ENCODE results near the gene HOXA2. TPM values are rescaled to one million over a fixed set of nuclear protein-coding genes. Genes with fewer than 3 reads are reported as not detected.

The HOXA2 gene
- total RNA-seq, result 0.36 TPM in 1 of 2 replicates, not detected in the other
- polyA plus RNA-seq, result 0.07 and 0.81 TPM in 2 replicates

DNA sequence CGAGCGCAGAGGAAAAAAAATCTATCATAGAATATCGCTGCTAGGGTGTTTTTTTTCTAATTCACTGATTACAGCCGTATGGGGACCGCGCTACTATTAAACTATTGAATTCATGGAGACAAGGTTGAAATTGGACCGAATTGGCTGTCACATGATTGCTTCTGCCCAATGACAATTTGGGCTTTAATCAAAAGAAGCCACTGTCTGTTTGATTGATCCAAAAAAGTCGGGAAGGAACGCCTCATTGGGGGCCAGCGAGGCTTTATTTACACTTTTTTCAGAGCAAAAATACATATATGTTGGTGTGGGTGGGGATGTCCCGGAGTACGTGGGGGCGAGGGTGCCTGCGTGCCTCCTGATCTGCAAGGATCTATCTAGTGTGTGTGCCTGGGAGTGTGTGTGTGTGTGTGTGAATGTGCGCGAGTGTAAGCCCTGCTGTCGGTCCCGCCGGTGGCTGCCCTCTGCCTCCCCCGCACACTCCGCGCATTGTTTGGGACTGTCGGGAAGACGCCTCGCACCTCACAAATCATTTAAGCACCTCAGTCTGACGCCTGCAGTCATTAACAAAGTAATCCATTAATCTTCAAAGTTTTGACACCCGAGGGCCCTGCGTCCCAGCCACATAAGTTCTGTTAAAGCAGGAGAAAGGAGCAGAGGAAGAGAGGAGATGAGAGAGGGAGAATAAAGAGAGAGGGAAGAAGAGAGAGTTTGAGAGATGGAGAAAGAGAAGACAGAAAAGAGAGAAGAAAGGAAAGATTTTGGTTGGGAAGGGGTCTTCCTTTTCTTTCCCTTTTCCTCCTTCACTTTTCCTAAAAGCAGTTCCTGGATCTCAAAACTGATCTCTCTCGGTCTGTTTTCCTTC, at the start of gene HOXA2:
HOXA2 (minus strand) TSS at position 103 of the 862 bp plus-strand sequence. CDS start 183 bp downstream, outside the sequence.
- Histone ChIP-seq H3K4me2 (peak within 1 kb of the TSS; percentile 60), H3K9me3 (ENCODE audit: low read depth) (no peaks in the 10 kb centered on the region), H3K79me2 (peaks cover 12% of the 10 kb centered on the region), H3K9me2 (replicated peaks; ENCODE audit: insufficient read depth) (no peaks in the 10 kb centered on the region), H3K36me3 (replicated peaks; ENCODE audit: insufficient read depth, low read depth) (no peaks in the 10 kb centered on the region), H2AFZ (peak within 1 kb of the TSS; percentile 28), H3K4me3 (no peak within 1 kb of the TSS), H3K4me1 (ENCODE audit: insufficient read depth) (peaks cover 19% of the 10 kb centered on the region), H3K27me3 (peaks cover 100% of the 10 kb centered on the region), H3K27ac (no peak within 1 kb of the TSS), H4K20me1 (ENCODE audit: insufficient read depth, poor library complexity, severe bottlenecking) (peaks cover 4% of the 10 kb centered on the region)
- no peak for DNase-seq (ENCODE audit: low spot score)
- 23% methylated on average over 28 of the region's 29 CpGs for WGBS (ENCODE audit: low lambda C conversion rate, missing lambda C conversion rate)
- TF ChIP-seq, protein P1, sequence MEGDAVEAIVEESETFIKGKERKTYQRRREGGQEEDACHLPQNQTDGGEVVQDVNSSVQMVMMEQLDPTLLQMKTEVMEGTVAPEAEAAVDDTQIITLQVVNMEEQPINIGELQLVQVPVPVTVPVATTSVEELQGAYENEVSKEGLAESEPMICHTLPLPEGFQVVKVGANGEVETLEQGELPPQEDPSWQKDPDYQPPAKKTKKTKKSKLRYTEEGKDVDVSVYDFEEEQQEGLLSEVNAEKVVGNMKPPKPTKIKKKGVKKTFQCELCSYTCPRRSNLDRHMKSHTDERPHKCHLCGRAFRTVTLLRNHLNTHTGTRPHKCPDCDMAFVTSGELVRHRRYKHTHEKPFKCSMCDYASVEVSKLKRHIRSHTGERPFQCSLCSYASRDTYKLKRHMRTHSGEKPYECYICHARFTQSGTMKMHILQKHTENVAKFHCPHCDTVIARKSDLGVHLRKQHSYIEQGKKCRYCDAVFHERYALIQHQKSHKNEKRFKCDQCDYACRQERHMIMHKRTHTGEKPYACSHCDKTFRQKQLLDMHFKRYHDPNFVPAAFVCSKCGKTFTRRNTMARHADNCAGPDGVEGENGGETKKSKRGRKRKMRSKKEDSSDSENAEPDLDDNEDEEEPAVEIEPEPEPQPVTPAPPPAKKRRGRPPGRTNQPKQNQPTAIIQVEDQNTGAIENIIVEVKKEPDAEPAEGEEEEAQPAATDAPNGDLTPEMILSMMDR (IDR thresholded peaks at IDR 0.05; ENCODE audit: poor library complexity), result no peak
- TF ChIP-seq EZH2 (IDR thresholded peaks at IDR 0.05; ENCODE audit: borderline replicate concordance), result peak; percentile 23
- no peak for TF ChIP-seq EZH2phosphoT487 (IDR thresholded peaks at IDR 0.05; ENCODE audit: low read depth, severe bottlenecking, unreplicated experiment)

DNA sequence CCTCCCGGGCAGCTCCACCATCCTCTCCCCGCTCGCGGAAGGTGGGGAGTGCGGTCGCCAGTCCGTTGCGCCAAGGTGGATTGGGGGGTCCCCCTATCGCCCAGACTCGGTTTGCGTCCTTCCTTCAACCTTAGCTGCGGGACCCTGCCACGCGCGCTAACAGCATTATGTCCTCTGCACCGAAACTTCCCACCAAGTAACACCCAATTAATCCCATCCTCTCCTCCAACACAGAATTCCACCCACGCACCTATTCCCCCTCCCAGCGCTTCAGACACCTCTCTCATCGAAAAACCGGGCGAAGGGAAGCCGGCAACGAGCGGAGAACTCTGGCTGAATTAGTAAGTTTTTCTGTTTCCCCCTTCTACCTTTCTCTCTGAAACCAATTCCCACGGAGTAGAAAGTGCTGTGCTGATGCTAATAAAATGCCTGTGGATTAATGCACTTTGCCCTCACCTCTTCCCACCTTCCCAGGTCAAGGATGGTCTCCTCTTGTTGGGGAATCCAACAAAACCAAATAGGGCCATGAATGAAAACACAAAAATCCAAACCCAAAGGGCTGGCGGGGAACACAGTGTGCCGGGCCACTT, 49.0 kb upstream of the HOXA2 start:
- Histone ChIP-seq H3K4me3 (peak overlapping the region; percentile 18), H3K27ac (no peak overlapping the region), H2AFZ (no peak overlapping the region), H3K4me1 (ENCODE audit: insufficient read depth) (peaks cover 13% of the 10 kb centered on the region), H3K9me2 (replicated peaks; ENCODE audit: insufficient read depth) (no peaks in the 10 kb centered on the region), H4K20me1 (ENCODE audit: insufficient read depth, poor library complexity, severe bottlenecking) (no peaks in the 10 kb centered on the region), H3K4me2 (peak overlapping the region; percentile 89), H3K79me2 (no peaks in the 10 kb centered on the region), H3K9me3 (ENCODE audit: low read depth) (no peaks in the 10 kb centered on the region), H3K36me3 (replicated peaks; ENCODE audit: insufficient read depth, low read depth) (no peaks in the 10 kb centered on the region), H3K27me3 (peaks cover 95% of the 10 kb centered on the region)
- 12% methylated on average over 27 of the region's 27 CpGs for WGBS (ENCODE audit: low lambda C conversion rate, missing lambda C conversion rate)
- DNase-seq (ENCODE audit: low spot score), result no peak
- TF ChIP-seq, protein P1 (IDR thresholded peaks at IDR 0.05; ENCODE audit: poor library complexity), result no peak
- TF ChIP-seq EZH2 (IDR thresholded peaks at IDR 0.05; ENCODE audit: borderline replicate concordance), result peak; percentile 33

DNA sequence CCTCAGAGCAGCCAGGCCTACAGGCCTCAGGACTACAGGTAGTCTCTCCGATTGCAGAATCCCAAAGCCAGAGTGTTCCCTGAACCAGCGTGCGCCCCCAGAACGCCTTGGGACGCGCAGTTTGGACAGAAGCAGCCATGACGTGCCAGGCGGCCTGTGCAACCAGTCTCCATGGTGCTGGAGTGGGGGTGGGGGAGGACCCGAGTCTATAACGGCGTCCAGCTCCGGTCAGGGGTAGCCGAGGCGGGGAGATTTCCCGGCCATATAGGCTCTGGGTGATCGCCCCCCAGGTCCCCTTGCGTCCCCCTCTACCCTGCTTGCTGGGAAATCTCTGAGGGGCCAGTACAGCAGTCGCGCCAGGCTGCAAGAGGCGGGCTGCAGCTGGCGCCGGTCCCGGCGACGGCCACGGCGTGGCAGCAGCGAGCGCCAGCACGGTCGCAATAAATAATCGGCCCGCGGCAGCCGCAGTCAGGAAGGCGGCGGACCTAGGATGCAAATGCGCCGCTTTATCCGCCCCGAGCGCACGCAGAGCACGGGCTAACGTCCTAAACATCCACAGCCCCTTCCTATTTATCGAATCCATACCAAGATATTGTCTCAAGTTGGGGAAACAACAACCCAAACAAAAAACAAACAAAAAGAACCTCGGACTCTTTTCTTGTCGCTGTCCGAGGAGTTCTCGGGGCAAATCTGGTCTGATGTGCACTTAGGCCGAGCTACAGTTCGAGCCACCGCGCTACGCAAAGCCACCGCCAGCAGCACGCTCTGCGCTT, 48.3 kb upstream of the HOXA2 start:
- H4K20me1 ChIP-seq (ENCODE audit: insufficient read depth, poor library complexity, severe bottlenecking), result no peaks in the 10 kb centered on the region
- H3K27ac ChIP-seq, result no peak overlapping the region
- no peaks in the 10 kb centered on the region for H3K36me3 ChIP-seq (replicated peaks; ENCODE audit: insufficient read depth, low read depth)
- H3K4me2 ChIP-seq, result peak overlapping the region; percentile 89
- H3K79me2 ChIP-seq, result no peaks in the 10 kb centered on the region
- peak overlapping the region; percentile 18 for H3K4me3 ChIP-seq
- H3K27me3 ChIP-seq, result peaks cover 95% of the 10 kb centered on the region
- peaks cover 13% of the 10 kb centered on the region for H3K4me1 ChIP-seq (ENCODE audit: insufficient read depth)
- WGBS (ENCODE audit: low lambda C conversion rate, missing lambda C conversion rate), result 4% methylated on average over 57 of the region's 58 CpGs
- no peaks in the 10 kb centered on the region for H3K9me3 ChIP-seq (ENCODE audit: low read depth)
- peak; percentile 91 for DNase-seq (ENCODE audit: low spot score)
- no peaks in the 10 kb centered on the region for H3K9me2 ChIP-seq (replicated peaks; ENCODE audit: insufficient read depth)
- H2AFZ ChIP-seq, result peak overlapping the region; percentile 32
- TF ChIP-seq, protein P1 (IDR thresholded peaks at IDR 0.05; ENCODE audit: poor library complexity), result peak; percentile 81
- TF ChIP-seq EZH2 (IDR thresholded peaks at IDR 0.05; ENCODE audit: borderline replicate concordance) (no peak), EZH2phosphoT487 (IDR thresholded peaks at IDR 0.05; ENCODE audit: low read depth, severe bottlenecking, unreplicated experiment) (no peak)

All from hepatocyte (in vitro differentiated cells).